Fibroblast of skin of abdomen (primary cell): ENCODE measurements around the gene CNTFR. TPM values are rescaled to one million over a fixed set of nuclear protein-coding genes. Genes with fewer than 3 reads are reported as not detected.
"Not testable (repeated sequence)": the region's sequence is repeated elsewhere in the genome, so short reads cannot be mapped to it uniquely, and the experiment has no call there.

Experiments used
- DNase-seq: peaks from one replicate; pipeline ENCODE4 v3.0.0-alpha.2; 2013
- polyA plus RNA-seq, 2 experiments: library from polyadenylated mRNA; unstranded; fragments of 120-200 nt; gene quantifications; one replicate each; pipeline ENCODE4 v1.2.1, GENCODE V29; 2013; ENCODE audit not compliant: insufficient read length in 2 of 2

The CNTFR gene
- 1.8 TPM for polyA plus RNA-seq (2013, experiment 1 of 2; ENCODE audit: insufficient read length)
- 1.8 TPM for polyA plus RNA-seq (2013, experiment 2 of 2; ENCODE audit: insufficient read length)

GRCh38 chr9:34589636-34590380 lies at the start of gene CNTFR:
TSS of gene CNTFR (minus strand) at chr9:34589724. CDS start at chr9:34568981, 20,743 bp downstream.
- DNase-seq, result no peak

GRCh38 chr9:34639322-34639721 lies 49.8 kb upstream of the CNTFR start:
- DNase-seq, result not testable (repeated sequence)

- DNase-seq, result no peak
Observed at GRCh38 chr9:34638138-34638445, 48.6 kb upstream of the CNTFR start.

DNA sequence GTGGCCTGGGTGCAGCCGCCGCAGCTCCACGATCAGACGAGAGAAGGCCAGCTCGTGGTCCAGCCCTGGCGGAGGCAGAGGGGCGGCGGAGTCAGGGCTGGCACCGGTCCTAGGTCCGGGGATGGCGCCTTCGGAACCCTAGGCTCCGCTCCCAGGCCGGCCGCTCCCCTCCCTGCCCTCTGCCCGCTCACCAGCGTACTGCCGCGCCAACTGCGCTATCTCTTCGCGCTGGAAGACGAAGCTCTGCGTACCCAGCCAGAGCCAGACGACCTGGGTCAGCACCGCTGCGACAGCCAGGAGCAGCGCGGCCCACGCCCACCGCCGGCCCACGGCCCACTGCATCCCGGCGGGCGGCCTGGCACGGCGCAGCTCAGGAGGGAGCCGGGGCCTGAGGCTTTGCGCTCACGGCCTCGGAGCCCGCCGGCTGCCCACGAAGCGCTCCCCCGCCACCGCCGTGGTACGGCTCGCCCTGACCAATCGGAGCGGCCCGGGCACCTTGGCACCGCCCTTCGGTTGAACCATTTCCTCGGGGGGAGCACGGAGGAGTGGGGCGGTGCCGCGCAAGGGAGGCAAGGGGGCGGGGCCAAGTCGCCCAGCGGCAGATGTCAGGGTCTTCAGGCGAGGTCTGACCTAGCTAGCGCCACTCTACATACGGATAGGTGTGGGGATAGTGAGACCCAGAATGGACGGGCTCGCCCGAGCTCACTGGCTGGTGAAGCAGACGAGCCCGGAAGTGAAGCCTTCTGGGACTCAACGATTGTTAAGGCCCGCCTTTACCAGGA lies 48.0 kb upstream of the CNTFR start, which contains the start of gene SIGMAR1:
Gene SIGMAR1, minus strand, starts transcription at position 432 of the 782 bp plus-strand sequence. Its CDS starts 90 bp downstream, at position 342.
- peak; percentile 94 for DNase-seq

DNA sequence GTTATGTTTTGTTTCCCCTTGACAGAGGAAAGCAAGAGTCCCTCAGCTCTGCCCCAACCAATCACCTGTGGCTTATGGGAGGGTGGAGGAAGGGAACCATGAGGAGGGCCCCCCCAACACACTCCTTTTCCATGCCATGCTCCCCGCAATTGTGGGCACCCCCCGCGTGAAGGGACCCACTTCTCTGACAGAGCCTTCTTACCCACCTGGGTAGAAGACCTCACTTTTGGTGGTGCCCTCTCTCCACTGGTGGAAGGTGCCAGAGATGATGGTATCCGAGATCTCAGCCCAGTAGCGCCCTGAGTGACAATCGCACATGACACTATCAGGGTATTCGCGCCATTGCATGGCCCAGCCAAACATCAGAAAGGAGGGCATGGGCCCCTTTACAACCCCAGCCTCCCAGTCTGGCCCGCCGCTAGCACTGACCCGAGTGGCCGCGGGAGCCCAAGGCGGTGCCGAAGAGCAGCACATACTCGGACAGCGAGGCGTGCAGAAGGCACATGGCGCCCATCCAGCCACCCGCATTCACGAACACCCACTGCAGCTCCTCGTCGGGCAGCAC lies 47.3 kb upstream of the CNTFR start:
- DNase-seq, result no peak

GRCh38 chr9:34635556-34635955 lies 46.0 kb upstream of the CNTFR start:
- no peak for DNase-seq

DNA sequence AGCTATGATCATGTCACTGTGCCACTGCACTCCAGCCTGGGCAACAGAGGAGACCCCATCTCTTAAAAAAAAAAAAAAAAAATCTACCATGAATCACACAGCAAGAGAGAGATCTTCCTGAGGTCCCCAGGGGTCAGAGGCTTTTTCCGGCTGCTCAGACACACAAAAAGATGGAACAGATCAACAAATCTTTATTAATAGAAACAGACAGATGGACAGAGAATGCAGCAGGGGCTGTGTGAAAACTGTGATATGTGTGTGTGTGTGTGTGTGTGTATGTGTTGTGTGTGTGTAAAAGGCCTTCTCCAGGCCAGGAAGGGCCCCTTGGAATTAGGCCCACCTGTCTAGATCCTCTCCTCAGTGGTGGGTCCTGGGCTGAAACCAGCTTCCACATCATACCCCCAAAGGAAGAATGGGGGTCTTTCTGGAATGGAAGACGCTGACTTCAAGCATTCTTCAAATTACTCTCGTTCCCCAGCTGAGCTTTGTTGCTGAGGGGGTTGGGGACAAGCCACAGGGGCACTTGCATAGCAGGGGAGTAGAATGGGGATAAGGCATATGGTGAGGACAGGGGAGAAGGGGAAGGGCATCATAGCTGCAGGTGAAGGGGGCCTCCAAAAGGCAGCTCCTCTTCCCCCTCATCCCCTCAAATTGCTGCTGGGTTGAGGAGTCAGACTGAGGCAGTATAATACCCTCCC lies 45.2 kb upstream of the CNTFR start:
- DNase-seq, result no peak

- DNase-seq, result peak; percentile 52
Observed at GRCh38 chr9:34633851-34634550, 44.5 kb upstream of the CNTFR start.

- DNase-seq, result no peak
Observed at GRCh38 chr9:34633166-34633565, 43.6 kb upstream of the CNTFR start.

GRCh38 chr9:34630402-34631154 lies 41.1 kb upstream of the CNTFR start:
- DNase-seq, result no peak

GRCh38 chr9:34629491-34629808 lies 39.9 kb upstream of the CNTFR start:
- DNase-seq, result no peak

DNA sequence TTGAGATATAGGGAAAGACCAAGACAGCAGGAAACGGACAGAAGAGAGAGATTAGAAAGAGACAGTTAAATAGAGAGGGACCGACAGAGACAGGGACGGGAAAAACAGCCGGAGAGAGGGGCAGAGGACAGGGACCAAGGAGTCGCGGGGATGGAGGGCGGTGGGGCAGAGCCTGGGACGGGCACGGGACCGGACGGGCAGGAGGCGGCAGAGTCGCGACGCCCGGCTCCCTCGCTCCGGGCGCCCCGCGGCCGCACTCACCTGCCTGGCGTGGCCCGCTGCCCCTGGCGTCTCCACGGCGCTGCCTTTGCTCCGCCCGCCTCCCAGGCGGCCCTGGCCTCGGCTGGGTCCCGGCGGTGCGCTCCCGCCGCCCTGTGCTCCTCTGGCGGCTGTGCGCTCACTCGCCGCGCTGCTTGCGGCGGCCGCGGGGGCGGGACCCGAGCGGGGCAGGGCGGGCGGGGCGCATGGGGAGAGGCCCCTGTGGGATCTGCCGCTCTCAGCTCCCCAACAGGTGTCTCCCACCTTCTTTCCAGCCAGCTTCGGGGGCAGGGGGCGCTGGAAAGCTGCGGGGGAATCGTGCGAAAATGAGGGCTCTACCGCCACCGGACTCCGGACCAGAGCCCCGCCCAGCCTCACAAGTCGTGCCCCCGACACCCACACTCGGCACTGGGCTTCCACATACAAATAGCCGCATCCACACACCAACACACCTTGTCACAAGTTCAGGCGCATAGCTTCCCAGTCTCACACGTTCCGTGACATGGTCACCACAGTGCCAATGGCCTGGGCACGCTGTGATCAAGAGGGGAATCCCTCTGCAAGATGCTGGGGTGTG lies 39.3 kb upstream of the CNTFR start, which contains the start of gene ARID3C:
Gene ARID3C, minus strand, starts transcription at position 411 of the 835 bp plus-strand sequence. CDS start 1,052 bp downstream, outside the sequence.
- no peak for DNase-seq

GRCh38 chr9:34627716-34628655 lies 38.5 kb upstream of the CNTFR start:
- DNase-seq, result no peak

- DNase-seq, result no peak
Observed at GRCh38 chr9:34625186-34625486, 35.6 kb upstream of the CNTFR start.

- DNase-seq, result no peak
Observed at GRCh38 chr9:34624475-34625185, 35.1 kb upstream of the CNTFR start.

DNA sequence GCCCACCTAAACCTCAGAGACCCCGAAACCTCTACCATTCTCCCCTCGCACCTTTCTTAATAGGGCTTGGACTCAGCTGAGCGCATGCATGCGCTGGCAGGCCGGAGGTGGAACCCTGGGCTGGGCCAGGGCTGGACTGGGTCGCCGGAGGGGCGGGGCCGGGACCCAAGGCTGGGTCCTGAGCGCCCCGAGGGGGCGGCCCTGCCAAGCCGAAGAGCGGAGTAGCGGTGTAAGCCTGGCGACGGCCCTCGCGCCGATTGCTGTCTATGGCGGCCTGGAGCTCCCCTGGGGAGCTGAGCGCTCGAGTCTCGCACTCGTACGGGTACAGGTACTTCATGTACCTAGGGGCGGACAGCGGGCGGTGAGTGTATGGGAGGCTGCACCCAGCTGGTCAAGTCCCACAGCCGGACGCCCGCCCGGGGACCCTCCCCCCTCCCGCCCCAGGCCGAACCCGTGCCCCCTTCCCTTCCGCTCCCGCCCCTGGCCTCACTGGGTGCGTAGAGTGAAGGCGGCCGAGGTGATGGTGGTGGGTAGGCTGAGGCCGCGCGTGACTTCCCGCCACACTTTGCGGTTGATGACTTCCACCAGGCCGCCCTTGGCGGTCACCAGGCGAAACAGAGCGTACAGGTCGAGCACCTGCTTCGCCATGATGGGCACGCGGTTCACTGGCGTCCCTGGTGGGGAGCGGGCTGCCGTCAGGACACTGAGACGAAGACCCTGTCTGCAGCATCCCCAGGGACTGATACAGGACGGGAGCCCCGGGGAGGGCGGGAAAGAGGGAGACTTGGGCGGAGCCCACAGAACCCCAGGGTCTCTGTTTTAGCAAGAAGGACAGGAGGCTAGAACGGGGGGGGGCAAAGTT lies 34.1 kb upstream of the CNTFR start:
- no peak for DNase-seq

DNA sequence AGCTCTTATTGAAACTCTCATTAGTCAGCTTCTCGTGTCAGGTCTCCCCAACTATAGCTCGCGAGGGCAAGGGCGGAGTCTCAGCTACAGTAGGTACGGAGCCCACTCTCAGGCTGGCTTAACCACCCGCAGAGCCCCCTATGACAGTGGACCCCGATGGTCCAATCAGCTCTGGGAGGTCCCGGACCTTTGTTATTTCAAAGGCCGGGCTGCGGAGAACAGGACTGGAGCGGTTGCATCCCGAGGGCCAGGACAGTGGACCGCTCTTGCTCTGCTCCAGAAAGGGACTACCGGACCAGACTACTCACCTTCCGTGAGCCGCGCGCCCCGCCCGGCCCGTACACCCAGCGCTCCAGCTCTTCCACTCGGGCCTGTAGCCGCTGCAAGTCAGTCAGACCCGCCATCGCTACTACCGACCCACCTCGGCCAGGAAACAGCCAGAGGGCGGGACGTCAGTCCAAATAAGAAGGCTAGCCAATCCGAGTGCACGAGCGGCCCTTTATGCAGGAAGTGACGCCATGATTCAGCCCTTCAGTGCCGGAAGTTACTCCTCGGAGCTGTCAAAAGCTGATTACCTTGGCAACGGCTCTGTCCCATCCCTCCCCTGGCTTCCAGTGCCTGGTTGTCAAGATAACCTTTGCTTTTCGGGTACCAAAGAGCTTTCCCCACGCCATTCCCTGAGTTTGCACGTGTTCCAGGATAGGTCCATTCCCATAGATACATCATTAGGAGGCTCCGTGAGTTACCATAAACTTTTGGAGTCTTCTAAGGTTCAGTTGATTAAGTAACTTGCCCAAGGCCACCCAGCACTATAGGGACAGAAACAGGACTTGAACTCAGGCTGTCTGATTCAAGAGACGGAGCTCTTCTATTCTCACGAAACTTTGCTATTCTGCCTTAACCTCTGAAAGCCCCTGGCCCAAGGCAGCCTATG lies 30.8 kb upstream of the CNTFR start, which contains the start of gene DCTN3:
Gene DCTN3, minus strand, starts transcription at position 435 of the 934 bp plus-strand sequence. Its CDS starts 31 bp downstream, at position 404.
- DNase-seq, result peak; percentile 94
